Right hindlimb (tissue), 1 donor: ENCODE data around the gene S100A7A.
"Not testable (repeated sequence)": the region's sequence is repeated elsewhere in the genome, so short reads cannot be mapped to it uniquely, and the experiment has no call there.

Source experiments
- DNase-seq: peaks from one replicate; pipeline ENCODE4 v3.0.0-alpha.2; 2018

S100A7A gene

GRCh38 chr1:153395776-153396175, 20.5 kb upstream of the S100A7A start:
- no peak for DNase-seq

GRCh38 chr1:153396461-153396860, 19.9 kb upstream of the S100A7A start:
- DNase-seq: no peak

GRCh38 chr1:153397051-153397923, 19.0 kb upstream of the S100A7A start:
- DNase-seq: no peak

GRCh38 chr1:153397924-153398651, 18.2 kb upstream of the S100A7A start:
- no peak for DNase-seq

GRCh38 chr1:153399401-153400055, 16.8 kb upstream of the S100A7A start:
- DNase-seq: no peak

- no peak for DNase-seq
These were observed 16.1 kb upstream of the S100A7A start for GRCh38 chr1:153400244-153400643.

- no peak for DNase-seq
These were observed 14.9 kb upstream of the S100A7A start for GRCh38 chr1:153401461-153401860.

- DNase-seq: no peak
These were observed 14.1 kb upstream of the S100A7A start for GRCh38 chr1:153402226-153402625.

GRCh38 chr1:153403421-153404085, 12.8 kb upstream of the S100A7A start:
- no peak for DNase-seq

- DNase-seq: no peak
These were observed 12.2 kb upstream of the S100A7A start for GRCh38 chr1:153404086-153404635.

GRCh38 chr1:153404768-153405167, 11.6 kb upstream of the S100A7A start:
- no peak for DNase-seq

GRCh38 chr1:153405825-153406599, 10.3 kb upstream of the S100A7A start:
- not testable (repeated sequence) for DNase-seq

GRCh38 chr1:153407274-153407673, 9.0 kb upstream of the S100A7A start:
- not testable (repeated sequence) for DNase-seq

GRCh38 chr1:153413961-153414360, 2.4 kb upstream of the S100A7A start:
- DNase-seq: not testable (repeated sequence)

GRCh38 chr1:153417136-153417888, 992 bp downstream of the S100A7A start:
- no peak for DNase-seq

- not testable (repeated sequence) for DNase-seq
These were observed 2.6 kb downstream of the S100A7A start for GRCh38 chr1:153418758-153419435.

GRCh38 chr1:153419436-153419793, 3.1 kb downstream of the S100A7A start:
- not testable (repeated sequence) for DNase-seq

- no peak for DNase-seq
These were observed 4.0 kb downstream of the S100A7A start for GRCh38 chr1:153420306-153420705.

- peak; percentile 74 for DNase-seq
These were observed 6.2 kb downstream of the S100A7A start for GRCh38 chr1:153422450-153423068.

GRCh38 chr1:153426809-153427208, 10.5 kb downstream of the S100A7A start:
- DNase-seq: no peak
